Lower lobe of right lung (tissue), 2 donors: ENCODE measurements around the gene CCNJL. TPM values are rescaled to one million over a fixed set of nuclear protein-coding genes. Genes with fewer than 3 reads are reported as not detected.

Experiments
- ATAC-seq, 2 donors: fragments of 200-7000 bp; cut with Tn5 transposase; one replicate each; pipeline ENCODE4 v1.9.1; 2020 to 2022; ENCODE audit warnings: mild to moderate bottlenecking in 2 of 2, moderate library complexity in 2 of 2
- DNase-seq: peaks from one replicate; pipeline ENCODE4 v3.0.0-alpha.2; 2020
- H3K27ac ChIP-seq: fragments of 200-600 bp; one replicate; pipeline ENCODE4 v1.8.0; 2022
- H3K27me3 ChIP-seq: fragments of 200-600 bp; one replicate; pipeline ENCODE4 v1.8.0; 2022; ENCODE audit warnings: low read depth
- H3K36me3 ChIP-seq: fragments of 200-600 bp; one replicate; pipeline ENCODE4 v1.8.0; 2022; ENCODE audit warnings: mild to moderate bottlenecking
- H3K4me1 ChIP-seq: fragments of 200-600 bp; one replicate; pipeline ENCODE4 v1.8.0; 2022
- H3K4me3 ChIP-seq: fragments of 200-600 bp; one replicate; pipeline ENCODE4 v1.8.0; 2022; ENCODE audit warnings: mild to moderate bottlenecking
- H3K9me3 ChIP-seq: fragments of 200-600 bp; one replicate; pipeline ENCODE4 v1.8.0; 2022
- intact Hi-C: fragments of 100-400 bp; cut with DNase I; formaldehyde crosslinking; loops from one replicate; pipeline ENCODE4 v1.11.0; 2022
- total RNA-seq: library from RNA; stranded (reverse); fragmentation: NEBNext Ultra II Directional; extraction: Animal tissue kit (Norgen Biotek cat#: 25700); gene quantifications from one replicate; pipeline ENCODE4 v1.2.1, GENCODE V29; 2021
- TF ChIP-seq, protein P1 (sequence below): fragments of 200-600 bp; IDR thresholded peaks from one replicate; pipeline ENCODE4 v1.8.0; 2022; ENCODE audit warnings: antibody characterized with exemption, mild to moderate bottlenecking
- donor health status: DM: no; HTN: yes; CAD: no; lungs with severe emphysema.

CCNJL gene
- total RNA-seq, 1 donor from 2014 or later, result 15.5 TPM

DNA sequence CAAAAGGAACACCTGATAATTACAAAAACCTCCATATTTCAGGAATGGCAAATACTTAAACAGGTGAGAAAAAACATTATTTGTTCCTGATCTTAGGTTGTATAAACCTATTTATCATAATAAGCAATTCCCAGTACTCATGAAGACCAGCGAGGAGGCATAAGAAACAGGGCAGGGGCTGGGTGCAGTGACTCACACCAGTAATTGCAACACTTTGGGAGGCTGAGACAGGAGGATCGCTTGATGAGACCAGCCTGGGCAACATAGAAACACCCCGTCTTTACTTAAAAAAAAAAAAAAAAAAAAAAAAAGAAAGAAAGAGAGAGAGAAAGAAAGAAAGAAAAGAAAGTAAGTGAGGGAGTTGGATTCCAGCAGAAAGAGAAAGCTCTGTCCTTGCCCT lies 21.6 kb downstream of the CCNJL start:
- Histone ChIP-seq H3K9me3 (no peaks in the 10 kb centered on the region), H3K27me3 (no peaks in the 10 kb centered on the region), H3K4me3 (no peak overlapping the region), H3K27ac (peak overlapping the region; percentile 77), H3K36me3 (no peaks in the 10 kb centered on the region), H3K4me1 (peaks cover 61% of the 10 kb centered on the region)
- intact Hi-C loops, result no loop called here
- TF ChIP-seq, protein P1, sequence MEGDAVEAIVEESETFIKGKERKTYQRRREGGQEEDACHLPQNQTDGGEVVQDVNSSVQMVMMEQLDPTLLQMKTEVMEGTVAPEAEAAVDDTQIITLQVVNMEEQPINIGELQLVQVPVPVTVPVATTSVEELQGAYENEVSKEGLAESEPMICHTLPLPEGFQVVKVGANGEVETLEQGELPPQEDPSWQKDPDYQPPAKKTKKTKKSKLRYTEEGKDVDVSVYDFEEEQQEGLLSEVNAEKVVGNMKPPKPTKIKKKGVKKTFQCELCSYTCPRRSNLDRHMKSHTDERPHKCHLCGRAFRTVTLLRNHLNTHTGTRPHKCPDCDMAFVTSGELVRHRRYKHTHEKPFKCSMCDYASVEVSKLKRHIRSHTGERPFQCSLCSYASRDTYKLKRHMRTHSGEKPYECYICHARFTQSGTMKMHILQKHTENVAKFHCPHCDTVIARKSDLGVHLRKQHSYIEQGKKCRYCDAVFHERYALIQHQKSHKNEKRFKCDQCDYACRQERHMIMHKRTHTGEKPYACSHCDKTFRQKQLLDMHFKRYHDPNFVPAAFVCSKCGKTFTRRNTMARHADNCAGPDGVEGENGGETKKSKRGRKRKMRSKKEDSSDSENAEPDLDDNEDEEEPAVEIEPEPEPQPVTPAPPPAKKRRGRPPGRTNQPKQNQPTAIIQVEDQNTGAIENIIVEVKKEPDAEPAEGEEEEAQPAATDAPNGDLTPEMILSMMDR, result no peak
- DNase-seq (no peak), ATAC-seq (no peak)

DNA sequence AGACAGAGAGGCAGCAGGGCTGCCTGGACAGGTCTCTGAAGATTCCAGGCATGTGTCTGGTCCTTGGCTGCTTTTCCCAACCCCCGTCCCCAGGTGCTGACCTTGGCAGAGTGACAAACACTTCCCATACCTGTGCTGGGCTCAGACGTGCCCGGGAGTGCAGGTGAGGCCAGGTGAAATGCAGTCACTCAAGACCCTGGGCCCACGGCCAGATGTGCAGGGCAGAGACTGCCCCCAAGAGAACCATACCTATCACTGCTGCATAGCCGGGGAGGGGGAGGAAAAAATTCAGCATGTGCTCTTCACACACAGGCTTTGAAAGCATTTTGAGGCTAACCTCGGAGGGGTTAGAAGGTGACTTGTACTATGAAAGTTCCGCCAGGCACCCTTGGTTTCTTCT lies 22.6 kb downstream of the CCNJL start:
- no peaks in the 10 kb centered on the region for H3K27me3 ChIP-seq
- intact Hi-C loops, result no loop called here
- H3K36me3 ChIP-seq, result no peaks in the 10 kb centered on the region
- TF ChIP-seq, protein P1, result no peak
- peak overlapping the region; percentile 77 for H3K27ac ChIP-seq
- DNase-seq, result peak; percentile 79
- H3K4me1 ChIP-seq, result peaks cover 53% of the 10 kb centered on the region
- H3K9me3 ChIP-seq, result no peaks in the 10 kb centered on the region
- H3K4me3 ChIP-seq, result no peak overlapping the region
- ATAC-seq, result peak; percentile 24 to 41

DNA sequence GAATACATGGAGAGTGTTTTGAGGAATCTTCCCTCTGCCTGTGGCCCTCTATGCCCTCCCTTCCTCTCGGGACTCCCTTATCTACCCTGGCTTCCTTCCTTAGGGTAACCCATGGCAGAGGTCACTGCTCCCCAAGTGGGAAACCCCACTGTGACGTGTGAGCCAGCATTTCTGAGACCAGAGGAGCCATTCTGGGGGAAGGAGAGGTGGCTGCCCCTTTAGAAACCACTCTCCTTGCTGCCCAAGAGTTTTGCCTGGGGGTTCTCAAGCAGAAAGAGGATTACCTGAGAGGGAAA lies 23.1 kb downstream of the CCNJL start:
- DNase-seq (no peak), ATAC-seq (peak in 1 of 2 donors; percentile 0)
- H3K4me1 ChIP-seq, result peaks cover 48% of the 10 kb centered on the region
- H3K27me3 ChIP-seq, result no peaks in the 10 kb centered on the region
- no peaks in the 10 kb centered on the region for H3K36me3 ChIP-seq
- TF ChIP-seq, protein P1, result no peak
- no peaks in the 10 kb centered on the region for H3K9me3 ChIP-seq
- intact Hi-C loops, result no loop called here
- H3K4me3 ChIP-seq, result no peak overlapping the region
- peak overlapping the region; percentile 77 for H3K27ac ChIP-seq

DNA sequence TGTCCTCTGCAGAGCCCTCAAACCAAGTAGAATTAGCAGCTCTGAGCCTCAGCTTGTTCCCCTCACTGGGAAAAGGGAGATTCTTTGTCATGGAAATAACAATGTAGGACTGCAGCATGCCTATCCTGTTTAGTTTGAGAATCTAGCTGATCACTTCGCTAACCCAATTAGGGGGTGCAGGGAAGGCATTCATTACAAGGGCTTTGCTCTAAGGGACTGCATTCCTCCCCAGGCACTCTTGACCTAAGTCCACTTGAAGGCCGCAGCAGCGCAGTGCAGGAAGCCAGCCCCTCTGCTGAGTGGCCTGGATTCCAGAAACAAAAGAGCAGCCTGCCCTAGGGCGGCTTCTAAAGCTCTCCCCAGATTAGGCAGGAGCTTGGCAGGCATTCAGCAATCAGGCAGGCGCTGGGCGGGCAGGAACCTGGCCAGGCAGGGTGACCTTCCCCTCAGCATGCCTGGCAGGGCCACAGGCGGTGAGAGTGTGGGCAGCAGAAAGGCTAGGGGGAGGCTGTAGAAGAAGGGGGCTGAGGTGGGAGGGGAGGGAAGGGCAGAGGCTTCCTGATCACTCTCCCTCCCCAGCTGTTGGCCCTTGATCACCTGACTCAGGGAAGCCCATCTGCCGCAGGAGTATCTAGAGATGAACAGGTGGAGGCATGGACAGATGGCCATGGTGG lies 24.8 kb downstream of the CCNJL start:
- intact Hi-C loops, result no loop called here
- no peak overlapping the region for H3K4me3 ChIP-seq
- H3K4me1 ChIP-seq, result peaks cover 48% of the 10 kb centered on the region

DNA sequence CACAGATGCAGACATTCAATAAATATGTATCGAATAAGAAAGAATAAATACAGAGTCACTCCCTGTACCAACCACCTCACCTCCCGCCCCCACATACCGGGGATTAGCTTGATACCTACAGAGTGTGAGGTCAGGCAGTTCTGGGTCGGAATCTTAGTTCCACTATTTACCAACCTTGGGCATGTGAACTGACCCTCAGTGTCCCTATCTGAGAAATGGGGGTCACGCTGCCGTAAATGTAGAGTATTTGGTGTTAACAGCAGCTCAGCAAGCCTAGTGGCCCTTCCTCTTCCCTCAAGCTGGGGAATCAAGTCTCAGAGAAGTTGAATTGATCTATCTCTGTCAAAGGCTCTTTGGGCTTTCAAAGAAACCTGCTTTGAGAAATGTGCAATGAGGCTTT lies 25.4 kb downstream of the CCNJL start:
- Histone ChIP-seq H3K36me3 (no peaks in the 10 kb centered on the region), H3K27ac (peak overlapping the region; percentile 75), H3K27me3 (no peaks in the 10 kb centered on the region), H3K4me3 (no peak overlapping the region), H3K4me1 (peaks cover 46% of the 10 kb centered on the region), H3K9me3 (no peaks in the 10 kb centered on the region)
- TF ChIP-seq, protein P1, result no peak
- peak in 1 of 2 donors; percentile 30 for ATAC-seq
- DNase-seq, result no peak
- intact Hi-C loops, result no loop called here

More for the DNA sequence above, 24.8 kb downstream of the CCNJL start:
- ATAC-seq (peak; percentile 90 to 93), DNase-seq (peak; percentile 90)
- no peaks in the 10 kb centered on the region for H3K36me3 ChIP-seq
- H3K27me3 ChIP-seq, result no peaks in the 10 kb centered on the region
- TF ChIP-seq, protein P1, result no peak
- H3K9me3 ChIP-seq, result no peaks in the 10 kb centered on the region
- peak overlapping the region; percentile 75 for H3K27ac ChIP-seq
